HG03442 (cell line): ENCODE results near the gene LMBRD1.
"Not testable (repeated sequence)": the region's sequence is repeated elsewhere in the genome, so short reads cannot be mapped to it uniquely, and the experiment has no call there.

Experiments used
- ATAC-seq: cut with Tn5 transposase; IDR thresholded peaks from one replicate; pipeline ENCODE4 v1.9.1; 2021; ENCODE audit warnings: mild to moderate bottlenecking, moderate library complexity; ENCODE audit not compliant: unreplicated experiment

Gene LMBRD1

GRCh38 chr6:69796642-69797390 lies at the start of gene LMBRD1:
Gene LMBRD1, minus strand, starts transcription at chr6:69797010. Its CDS starts 129 bp downstream, at chr6:69796881.
- ATAC-seq = peak; percentile 94

GRCh38 chr6:69846312-69846711 lies 49.5 kb upstream of the LMBRD1 start:
- no peak for ATAC-seq

- ATAC-seq = no peak
Measured at GRCh38 chr6:69843189-69843588, 46.4 kb upstream of the LMBRD1 start.

GRCh38 chr6:69841862-69842261 lies 45.1 kb upstream of the LMBRD1 start:
- ATAC-seq = no peak

- peak; percentile 89 for ATAC-seq
Measured at GRCh38 chr6:69835414-69836179, 38.8 kb upstream of the LMBRD1 start.

GRCh38 chr6:69832558-69832957 lies 35.7 kb upstream of the LMBRD1 start:
- no peak for ATAC-seq

GRCh38 chr6:69827276-69827893 lies 30.6 kb upstream of the LMBRD1 start:
- ATAC-seq = no peak

GRCh38 chr6:69825904-69826303 lies 29.1 kb upstream of the LMBRD1 start:
- ATAC-seq = no peak

GRCh38 chr6:69824355-69824754 lies 27.5 kb upstream of the LMBRD1 start:
- ATAC-seq = not testable (repeated sequence)

- ATAC-seq = no peak
Measured at GRCh38 chr6:69820438-69820837, 23.6 kb upstream of the LMBRD1 start.

- peak; percentile 33 for ATAC-seq
Measured at GRCh38 chr6:69820018-69820417, 23.2 kb upstream of the LMBRD1 start.

GRCh38 chr6:69819138-69819537 lies 22.3 kb upstream of the LMBRD1 start:
- ATAC-seq = no peak

- ATAC-seq = no peak
Measured at GRCh38 chr6:69818223-69818930, 21.6 kb upstream of the LMBRD1 start.

GRCh38 chr6:69817358-69817757 lies 20.5 kb upstream of the LMBRD1 start:
- no peak for ATAC-seq

- ATAC-seq = peak; percentile 22
Measured at GRCh38 chr6:69816569-69816968, 19.8 kb upstream of the LMBRD1 start.

- peak; percentile 71 for ATAC-seq
Measured at GRCh38 chr6:69816026-69816425, 19.2 kb upstream of the LMBRD1 start.

GRCh38 chr6:69813508-69813907 lies 16.7 kb upstream of the LMBRD1 start:
- peak; percentile 52 for ATAC-seq

GRCh38 chr6:69812746-69813427 lies 16.1 kb upstream of the LMBRD1 start:
- ATAC-seq = no peak

- ATAC-seq = no peak
Measured at GRCh38 chr6:69802995-69803394, 6.2 kb upstream of the LMBRD1 start.

- no peak for ATAC-seq
Measured at GRCh38 chr6:69801711-69802110, 4.9 kb upstream of the LMBRD1 start.

GRCh38 chr6:69801225-69801624 lies 4.4 kb upstream of the LMBRD1 start:
- ATAC-seq = no peak
